Naive thymus-derived CD4-positive, alpha-beta T cell (primary cell): Measurements from ENCODE around the gene TPRX1. TPM values are rescaled to one million over a fixed set of nuclear protein-coding genes. Genes with fewer than 3 reads are reported as not detected.
"Not testable (repeated sequence)": the region's sequence is repeated elsewhere in the genome, so short reads cannot be mapped to it uniquely, and the experiment has no call there.

Experiments
- ATAC-seq: fragments of 150-1000 bp; cut with Tn5 transposase; 2 replicates; pipeline ENCODE4 v1.10.0; 2021; ENCODE audit warnings: mild to moderate bottlenecking, moderate library complexity
- CTCF ChIA-PET: fragments of 350-600 bp; sonication (Branson Sonifier 250); formaldehyde crosslinking; loops from one replicate; lab custom pipeline; 2021; ENCODE audit warnings: antibody characterized with exemption; lab: Charles Lee
- POLR2A ChIA-PET: fragments of 350-600 bp; sonication (Branson Sonifier 250); formaldehyde crosslinking; loops from one replicate; lab custom pipeline; 2021; ENCODE audit warnings: antibody characterized with exemption, inconsistent platforms; lab: Charles Lee
- DNase-seq, 9 donors: peaks; one replicate each; pipeline versions ENCODE4 v3.0.0 to v3.0.0-alpha.2; 2020 to 2022; ENCODE audit warnings: mixed read lengths in 1 of 9
- H3K27ac ChIP-seq: one replicate; pipeline ENCODE4 v1.7.0; 2013; ENCODE audit warnings: mild to moderate bottlenecking, low read depth, low read length, moderate library complexity
- H3K27me3 ChIP-seq, 2 donors: one replicate each; pipeline ENCODE4 v1.7.0; 2013; ENCODE audit warnings: low read length in 2 of 2, mild to moderate bottlenecking in 2 of 2, moderate library complexity in 2 of 2; ENCODE audit not compliant: control insufficient read depth in 2 of 2, insufficient read depth in 2 of 2
- H3K36me3 ChIP-seq, 3 experiments: 1 replicate in 2 of 3; 2 replicates in 1 of 3; pipeline ENCODE4 v1.7.0; 2013; ENCODE audit warnings: low read length in 3 of 3, mild to moderate bottlenecking in 3 of 3, moderate library complexity in 1 of 3; ENCODE audit not compliant: insufficient read depth in 3 of 3, control insufficient read depth in 2 of 3
- H3K4me1 ChIP-seq, 2 donors: one replicate each; pipeline ENCODE4 v1.7.0; 2013; ENCODE audit warnings: low read length in 2 of 2, mild to moderate bottlenecking in 2 of 2, moderate library complexity in 1 of 2; ENCODE audit not compliant: control insufficient read depth in 2 of 2, insufficient read depth in 2 of 2
- H3K4me3 ChIP-seq: 2 replicates; pipeline ENCODE4 v1.7.0; 2013; ENCODE audit warnings: mild to moderate bottlenecking, low read length
- H3K9me3 ChIP-seq, 3 experiments: 1 replicate in 2 of 3; 2 replicates in 1 of 3; pipeline ENCODE4 v1.7.0; 2013; ENCODE audit warnings: low read length in 3 of 3; ENCODE audit not compliant: control insufficient read depth in 2 of 3
- H3K27ac Mint-ChIP-seq, 9 donors: one replicate each; pipeline ENCODE4 v1.8.0; 2020 to 2022; ENCODE audit warnings: mixed read lengths in 9 of 9, mild to moderate bottlenecking in 8 of 9, moderate library complexity in 5 of 9, inconsistent platforms in 2 of 9
- H3K27me3 Mint-ChIP-seq, 5 donors: one replicate each; pipeline ENCODE4 v1.8.0; 2021 to 2022; ENCODE audit warnings: mixed read lengths in 5 of 5, mild to moderate bottlenecking in 1 of 5
- H3K36me3 Mint-ChIP-seq, 5 donors: one replicate each; pipeline ENCODE4 v1.8.0; 2020 to 2022; ENCODE audit warnings: mixed read lengths in 5 of 5, mild to moderate bottlenecking in 3 of 5, inconsistent platforms in 1 of 5
- H3K4me1 Mint-ChIP-seq, 7 donors: one replicate each; pipeline ENCODE4 v1.8.0; 2020 to 2022; ENCODE audit warnings: mixed read lengths in 7 of 7, mild to moderate bottlenecking in 3 of 7, inconsistent platforms in 1 of 7
- H3K4me3 Mint-ChIP-seq, 10 donors: one replicate each; pipeline ENCODE4 v1.8.0; 2020 to 2022; ENCODE audit warnings: mild to moderate bottlenecking in 10 of 10, mixed read lengths in 10 of 10, moderate library complexity in 6 of 10, inconsistent platforms in 2 of 10
- H3K9me3 Mint-ChIP-seq, 11 donors: one replicate each; pipeline ENCODE4 v1.8.0; 2020 to 2022; ENCODE audit warnings: mixed read lengths in 11 of 11, mild to moderate bottlenecking in 4 of 11, inconsistent platforms in 1 of 11, moderate library complexity in 1 of 11
- intact Hi-C, 2 donors: fragments of 100-400 bp; cut with micrococcal nuclease; formaldehyde crosslinking; loops; one replicate each; pipeline ENCODE4 v1.15.1; 2023
- polyA plus RNA-seq, 2 donors: library from polyadenylated mRNA; unstranded; fragments of 300-500 nt; fragmentation: Illumina TruSeq; gene quantifications; one replicate each; pipeline ENCODE4 v1.2.3, GENCODE V29; 2021
- total RNA-seq, 6 experiments: library from RNA in 5 of 6; stranded (reverse) in 5 of 6; gene quantifications; 1 replicate in 5 of 6; 2 replicates in 1 of 6; pipeline ENCODE4 v1.2.3 and lab custom pipeline; 2021 to 2026

Gene TPRX1, protein sequence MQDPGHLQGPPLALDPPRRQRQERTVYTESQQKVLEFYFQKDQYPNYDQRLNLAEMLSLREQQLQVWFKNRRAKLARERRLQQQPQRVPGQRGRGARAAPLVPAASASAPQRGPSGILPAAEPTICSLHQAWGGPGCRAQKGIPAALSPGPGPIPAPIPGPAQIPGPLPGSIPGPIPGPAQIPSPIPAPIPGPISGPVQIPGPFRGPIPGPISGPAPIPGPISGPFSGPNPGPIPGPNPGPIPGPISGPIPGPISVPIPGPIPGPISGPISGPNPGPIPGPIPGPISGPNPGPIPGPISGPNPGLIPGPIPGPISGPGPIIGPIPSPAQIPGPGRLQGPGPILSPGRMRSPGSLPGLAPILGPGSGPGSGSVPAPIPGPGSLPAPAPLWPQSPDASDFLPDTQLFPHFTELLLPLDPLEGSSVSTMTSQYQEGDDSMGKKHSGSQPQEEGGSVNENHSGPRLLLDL
- not detected for total RNA-seq
- polyA plus RNA-seq: not detected
- total RNA-seq (lab: John Stamatoyannopoulos, UW): not detected

DNA sequence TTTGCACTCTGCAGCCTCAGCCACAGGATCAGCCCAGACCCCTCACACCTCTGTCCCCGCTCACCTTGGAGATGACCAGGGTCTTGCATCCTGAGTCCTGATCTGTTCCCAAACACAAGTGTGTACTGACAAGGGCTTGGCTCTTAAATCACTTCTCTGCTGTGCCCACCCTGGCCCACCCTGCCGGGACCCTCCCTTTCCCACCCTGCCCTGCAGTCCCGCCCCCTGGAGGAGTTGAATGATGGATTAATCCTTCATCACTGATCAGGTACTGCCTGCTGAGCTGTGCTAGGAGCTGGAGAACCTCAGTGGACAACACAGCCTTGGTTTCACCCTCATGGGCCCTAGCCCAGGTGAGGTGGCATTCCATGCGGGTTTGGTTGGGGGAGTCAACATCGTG, at the start of gene TPRX1:
TPRX1 (minus strand) TSS at position 101 of the 400 bp plus-strand sequence; CDS start at position 89, 12 bp downstream.
- H3K36me3 ChIP-seq, H3K4me1 ChIP-seq, ATAC-seq, H3K9me3 ChIP-seq, DNase-seq, H3K4me3 ChIP-seq, intact Hi-C loops, H3K4me1 Mint-ChIP-seq, POLR2A ChIA-PET, H3K27me3 ChIP-seq, H3K27ac Mint-ChIP-seq, H3K27me3 Mint-ChIP-seq, H3K9me3 Mint-ChIP-seq, H3K4me3 Mint-ChIP-seq, H3K27ac ChIP-seq, CTCF ChIA-PET, H3K36me3 Mint-ChIP-seq: not testable (repeated sequence)

DNA sequence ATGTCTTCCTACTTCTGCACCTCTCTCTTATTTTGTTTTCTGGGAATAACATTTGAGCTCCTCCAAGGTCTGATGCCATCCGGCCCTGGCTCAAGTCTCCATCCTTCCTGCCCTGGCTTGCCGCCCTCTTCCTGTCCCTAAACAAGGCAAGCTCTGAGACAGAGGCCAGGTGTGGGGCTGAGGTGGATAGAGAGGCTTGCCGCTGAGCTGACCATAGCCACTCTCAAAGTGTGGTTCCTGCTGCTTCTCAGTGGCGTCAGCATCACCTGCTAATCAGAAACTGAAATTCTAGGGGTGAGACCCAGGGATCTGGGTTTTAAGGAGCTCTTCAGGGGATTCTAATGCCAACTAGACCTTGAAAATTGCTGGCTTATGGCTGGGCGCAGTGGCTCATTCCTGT, 48.7 kb upstream of the TPRX1 start:
- peaks cover 0 to 5% (median 0%) of the 10 kb centered on the region in 11 donors for H3K9me3 Mint-ChIP-seq
- H3K27me3 Mint-ChIP-seq: peaks cover 31 to 47% (median 34%) of the 10 kb centered on the region in 5 donors
- peak overlapping the region in 1 of 9 donors; percentile 42 for H3K27ac Mint-ChIP-seq
- intact Hi-C loops: no loop called here
- Histone ChIP-seq H3K4me1 (no peaks in the 10 kb centered on the region), H3K4me3 (no peak overlapping the region), H3K36me3 (no peaks in the 10 kb centered on the region), H3K27me3 (peaks cover 5 to 6% of the 10 kb centered on the region in 2 donors), H3K27ac (no peak overlapping the region), H3K9me3 (no peaks in the 10 kb centered on the region)
- CTCF ChIA-PET: interaction anchor here (0.7 kb wide), 1 partner anchor 16 kb away, joined by 3 read pairs; no protein-coding TSS in a partner anchor
- POLR2A ChIA-PET: no interaction called here
- DNase-seq (no peak), ATAC-seq (no peak)
- H3K36me3 Mint-ChIP-seq: peaks cover 0 to 2% (median 0%) of the 10 kb centered on the region in 5 donors
- H3K4me1 Mint-ChIP-seq: peaks cover 7 to 35% (median 28%) of the 10 kb centered on the region in 7 donors
- no peak overlapping the region for H3K4me3 Mint-ChIP-seq

DNA sequence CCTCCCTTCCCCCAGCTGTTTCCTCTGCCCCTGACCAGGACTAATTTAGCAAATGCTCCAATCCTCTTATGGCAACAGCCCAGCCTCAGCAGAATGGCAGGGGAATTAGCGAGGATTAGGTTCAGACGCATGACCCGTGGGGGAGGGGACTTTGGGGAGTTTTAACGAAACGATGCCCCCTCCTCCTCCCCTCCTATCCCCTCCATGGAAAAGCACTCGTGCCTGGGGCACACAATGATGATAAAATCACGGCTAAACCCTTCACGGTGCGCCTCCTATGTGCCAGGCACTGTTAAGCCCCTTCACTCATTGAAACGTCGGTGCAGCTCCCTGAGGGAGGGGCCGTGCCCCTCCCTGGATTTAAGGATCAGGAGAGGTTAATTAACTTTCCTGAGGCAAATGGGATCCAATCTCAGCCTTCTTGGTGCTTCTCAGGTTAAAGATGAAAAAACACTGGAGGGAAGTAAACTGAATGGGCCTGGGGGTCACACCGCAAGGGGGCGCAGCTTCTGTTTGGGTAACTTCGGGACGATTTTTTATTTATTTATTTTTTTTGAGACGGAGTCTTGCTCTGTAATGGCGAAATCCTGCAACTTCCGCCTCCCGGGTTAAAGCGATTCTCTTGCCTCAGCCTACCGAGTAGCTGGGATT, 44.6 kb upstream of the TPRX1 start:
- Mint-ChIP-seq H3K27me3 (peaks cover 33 to 70% (median 49%) of the 10 kb centered on the region in 5 donors), H3K27ac (peak overlapping the region in 2 of 9 donors; percentile 9 to 13), H3K9me3 (peaks cover 0 to 5% (median 0%) of the 10 kb centered on the region in 11 donors), H3K4me3 (peak overlapping the region in 6 of 10 donors; percentile 29 to 64 (median 46)), H3K36me3 (peaks cover 0 to 2% (median 0%) of the 10 kb centered on the region in 5 donors), H3K4me1 (peaks cover 7 to 22% (median 15%) of the 10 kb centered on the region in 7 donors)
- ATAC-seq (no peak), DNase-seq (peak in 5 of 9 donors; percentile 21 to 28 (median 27))
- Histone ChIP-seq H3K36me3 (no peaks in the 10 kb centered on the region), H3K4me1 (no peaks in the 10 kb centered on the region), H3K9me3 (no peaks in the 10 kb centered on the region), H3K4me3 (no peak overlapping the region), H3K27ac (no peak overlapping the region), H3K27me3 (peaks cover 5 to 6% of the 10 kb centered on the region in 2 donors)
- intact Hi-C loops: no loop called here
- CTCF ChIA-PET: interaction anchor here (1.1 kb wide), 1 partner anchor 18 kb away, joined by 5 read pairs; no protein-coding TSS in a partner anchor
- POLR2A ChIA-PET: interaction anchor here (0.8 kb wide), 1 partner anchor 1850 kb away, joined by 6 read pairs; no protein-coding TSS in a partner anchor

DNA sequence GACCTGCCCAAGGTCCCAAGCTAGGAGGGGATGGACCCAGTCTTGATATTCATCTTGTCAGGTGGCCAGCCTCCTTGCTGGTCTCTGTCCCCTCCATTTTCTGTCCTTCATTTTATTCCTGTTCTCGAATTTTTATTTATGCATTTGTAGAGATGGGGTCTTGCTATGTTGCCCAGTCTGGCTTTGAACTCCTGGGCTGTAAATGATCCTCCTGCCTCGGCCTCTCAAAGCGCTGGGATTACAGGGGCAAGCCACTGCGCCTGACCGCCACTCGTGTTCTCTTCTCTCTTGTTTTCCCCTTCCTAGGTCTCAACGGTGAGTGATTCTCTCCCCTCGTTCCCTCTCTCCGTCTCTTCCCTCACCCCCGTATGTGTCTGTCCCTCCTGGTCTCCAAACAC, 44.1 kb upstream of the TPRX1 start:
- Mint-ChIP-seq H3K9me3 (peaks cover 0 to 5% (median 0%) of the 10 kb centered on the region in 11 donors), H3K4me1 (peaks cover 7 to 17% (median 12%) of the 10 kb centered on the region in 7 donors), H3K27ac (no peak overlapping the region), H3K27me3 (peaks cover 30 to 69% (median 49%) of the 10 kb centered on the region in 5 donors), H3K4me3 (no peak overlapping the region), H3K36me3 (peaks cover 0 to 2% (median 0%) of the 10 kb centered on the region in 5 donors)
- CTCF ChIA-PET: interaction anchor here (1.0 kb wide), 1 partner anchor 80 kb away, joined by 3 read pairs; no protein-coding TSS in a partner anchor
- no peak for ATAC-seq
- no peak overlapping the region for H3K27ac ChIP-seq
- H3K27me3 ChIP-seq: peaks cover 5 to 6% of the 10 kb centered on the region in 2 donors
- no peaks in the 10 kb centered on the region for H3K9me3 ChIP-seq
- no peaks in the 10 kb centered on the region for H3K4me1 ChIP-seq
- H3K36me3 ChIP-seq: no peaks in the 10 kb centered on the region
- POLR2A ChIA-PET: no interaction called here
- H3K4me3 ChIP-seq: no peak overlapping the region
- intact Hi-C loops: no loop called here
- DNase-seq: no peak

DNA sequence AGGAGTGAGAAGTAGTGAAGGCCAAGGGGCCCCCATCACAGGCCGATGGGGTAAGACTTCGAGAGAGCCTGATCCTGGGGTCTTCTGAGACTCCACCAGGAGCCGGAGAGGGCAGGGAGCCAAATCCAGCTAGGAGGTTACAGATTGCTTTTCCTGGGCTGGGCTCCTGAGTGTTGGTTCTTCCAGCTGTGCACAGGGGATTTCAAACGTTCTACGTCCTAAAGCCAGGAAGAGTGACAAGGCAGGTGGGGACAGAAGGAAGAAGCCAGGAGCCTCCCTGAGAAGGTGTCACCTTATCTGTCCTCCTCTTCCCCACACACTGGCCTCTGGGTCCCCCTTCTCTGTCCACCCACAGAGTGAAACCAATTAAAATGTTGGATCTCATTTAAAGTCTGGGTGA, 38.6 kb upstream of the TPRX1 start:
- DNase-seq (no peak), ATAC-seq (no peak)
- Mint-ChIP-seq H3K27me3 (peaks cover 4 to 43% (median 21%) of the 10 kb centered on the region in 5 donors), H3K27ac (no peak overlapping the region), H3K36me3 (no peaks in the 10 kb centered on the region), H3K9me3 (peaks cover 0 to 4% (median 0%) of the 10 kb centered on the region in 11 donors), H3K4me1 (no peaks in the 10 kb centered on the region), H3K4me3 (no peak overlapping the region)
- Histone ChIP-seq H3K27me3 (peaks cover 0 to 3% of the 10 kb centered on the region in 2 donors), H3K4me3 (no peak overlapping the region), H3K4me1 (no peaks in the 10 kb centered on the region), H3K27ac (no peak overlapping the region), H3K9me3 (no peaks in the 10 kb centered on the region), H3K36me3 (no peaks in the 10 kb centered on the region)
- intact Hi-C loops: no loop called here
- CTCF ChIA-PET: no interaction called here
- POLR2A ChIA-PET: interaction anchor here (0.6 kb wide), 1 partner anchor 1957 kb away, joined by 7 read pairs; the partner anchor contains the start of gene IRF2BP1

DNA sequence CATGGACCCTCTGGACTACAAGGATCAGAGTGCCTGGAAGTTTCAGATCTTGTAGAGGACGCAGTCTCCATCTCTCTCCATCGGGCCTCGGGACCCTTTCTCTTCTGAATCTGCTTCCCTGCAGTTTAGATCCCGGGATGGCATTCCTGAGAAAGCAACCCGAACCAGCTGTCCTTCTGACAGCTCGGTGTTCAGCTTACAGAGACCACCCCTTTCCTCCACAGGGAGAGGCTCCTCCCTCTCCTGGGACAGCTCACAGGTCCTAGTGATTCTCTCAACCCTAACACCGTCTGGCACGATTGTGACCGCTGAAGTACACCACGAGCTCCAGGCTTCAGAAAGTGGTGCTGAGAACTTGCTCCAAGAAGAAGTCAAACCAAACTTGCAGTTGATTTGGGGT, 35.6 kb upstream of the TPRX1 start:
- no peak for ATAC-seq
- CTCF ChIA-PET: interaction anchor here (0.7 to 1.0 kb wide), 3 partner anchors 25 to 1911 kb away, joined by 3 to 5 read pairs (median 3); no protein-coding TSS in a partner anchor
- peaks cover 0 to 3% of the 10 kb centered on the region in 2 donors for H3K27me3 ChIP-seq
- no peak overlapping the region for H3K27ac ChIP-seq
- H3K4me1 ChIP-seq: no peaks in the 10 kb centered on the region
- no peaks in the 10 kb centered on the region for H3K9me3 ChIP-seq
- no peak overlapping the region for H3K27ac Mint-ChIP-seq
- DNase-seq: no peak
- H3K9me3 Mint-ChIP-seq: peaks cover 0 to 2% (median 0%) of the 10 kb centered on the region in 11 donors
- H3K27me3 Mint-ChIP-seq: peaks cover 0 to 24% (median 15%) of the 10 kb centered on the region in 5 donors
- POLR2A ChIA-PET: no interaction called here
- H3K4me3 ChIP-seq: no peak overlapping the region
- intact Hi-C loops: no loop called here
- no peaks in the 10 kb centered on the region for H3K36me3 Mint-ChIP-seq
- no peaks in the 10 kb centered on the region for H3K4me1 Mint-ChIP-seq
- no peak overlapping the region for H3K4me3 Mint-ChIP-seq
- H3K36me3 ChIP-seq: no peaks in the 10 kb centered on the region
